H9 (cell line): Measurements from ENCODE around the gene TSPAN9. TPM values are rescaled to one million over a fixed set of nuclear protein-coding genes. Genes with fewer than 3 reads are reported as not detected.

ENCODE experiments used
- DNase-seq: peaks from one replicate; pipeline ENCODE4 v3.0.0-alpha.2; 2017
- H2AFZ ChIP-seq: one replicate; pipeline ENCODE4 v1.6.1; 2013; ENCODE audit warnings: mild to moderate bottlenecking, low read length, control low read depth, moderate library complexity
- H2AK5ac ChIP-seq: 2 replicates; pipeline ENCODE4 v1.6.1; 2013; ENCODE audit warnings: low read length, control low read depth, mixed read lengths; ENCODE audit not compliant: insufficient read length
- H2BK120ac ChIP-seq: one replicate; pipeline ENCODE4 v1.6.1; 2013; ENCODE audit warnings: low read depth, mild to moderate bottlenecking, low read length, control low read depth, inconsistent platforms; ENCODE audit not compliant: poor library complexity, severe bottlenecking
- H2BK12ac ChIP-seq: 2 replicates; pipeline ENCODE4 v1.6.1; 2013; ENCODE audit warnings: low read length, control low read depth, mixed read lengths, low read depth; ENCODE audit not compliant: insufficient read length
- H2BK15ac ChIP-seq: 2 replicates; pipeline ENCODE4 v1.6.1; 2013; ENCODE audit warnings: low read depth, low read length, control low read depth
- H2BK20ac ChIP-seq: one replicate; pipeline ENCODE4 v1.6.1; 2013; ENCODE audit warnings: low read depth, mild to moderate bottlenecking, low read length, control low read depth, inconsistent platforms; ENCODE audit not compliant: poor library complexity, severe bottlenecking
- H2BK5ac ChIP-seq: 2 replicates; pipeline ENCODE4 v1.6.1; 2013; ENCODE audit warnings: low read length, control low read depth, mixed read lengths; ENCODE audit not compliant: insufficient read length
- H3K14ac ChIP-seq: 2 replicates; pipeline ENCODE4 v1.6.1; 2013; ENCODE audit warnings: low read length, control low read depth; ENCODE audit not compliant: insufficient read depth
- H3K18ac ChIP-seq: 2 replicates; pipeline ENCODE4 v1.6.1; 2013; ENCODE audit warnings: low read depth, mild to moderate bottlenecking, mixed read lengths, low read length, control low read depth; ENCODE audit not compliant: insufficient read length
- H3K23ac ChIP-seq: 2 replicates; pipeline ENCODE4 v1.6.1; 2013; ENCODE audit warnings: low read length, control low read depth, mixed read lengths, low read depth; ENCODE audit not compliant: insufficient read length
- H3K23me2 ChIP-seq: 2 replicates; pipeline ENCODE4 v1.6.1; 2013; ENCODE audit warnings: low read depth, mild to moderate bottlenecking, mixed read lengths, low read length, control low read depth; ENCODE audit not compliant: insufficient read length, poor library complexity, severe bottlenecking
- H3K27ac ChIP-seq: 2 replicates; pipeline ENCODE4 v1.5.1; 2013; ENCODE audit warnings: low read length, control low read depth, mixed read lengths, low read depth; ENCODE audit not compliant: insufficient read length
- H3K27me3 ChIP-seq: 2 replicates; pipeline ENCODE4 v1.6.1; 2013; ENCODE audit warnings: low read length, control low read depth, inconsistent platforms; ENCODE audit not compliant: insufficient read depth
- H3K4ac ChIP-seq: 2 replicates; pipeline ENCODE4 v1.6.1; 2013; ENCODE audit warnings: low read depth, mild to moderate bottlenecking, control low read depth, inconsistent platforms, low read length, moderate library complexity
- H3K4me1 ChIP-seq: 2 replicates; pipeline ENCODE4 v1.6.1; 2013; ENCODE audit warnings: low read length, control low read depth, inconsistent platforms; ENCODE audit not compliant: insufficient read depth
- H3K4me2 ChIP-seq: 2 replicates; pipeline ENCODE4 v1.6.1; 2013; ENCODE audit warnings: low read length, control low read depth, mixed read lengths; ENCODE audit not compliant: insufficient read length, insufficient read depth
- H3K56ac ChIP-seq: 2 replicates; pipeline ENCODE4 v1.6.1; 2013; ENCODE audit warnings: low read depth, mild to moderate bottlenecking, mixed read lengths, low read length, control low read depth; ENCODE audit not compliant: insufficient read length
- H3K79me1 ChIP-seq: 2 replicates; pipeline ENCODE4 v1.6.1; 2013; ENCODE audit warnings: low read depth, mild to moderate bottlenecking, moderate library complexity, low read length, control low read depth, inconsistent platforms; ENCODE audit not compliant: insufficient read depth, poor library complexity, severe bottlenecking
- H3K79me2 ChIP-seq: 2 replicates; pipeline ENCODE4 v1.6.1; 2013; ENCODE audit warnings: low read length, control low read depth, inconsistent platforms; ENCODE audit not compliant: insufficient read depth
- H3K9ac ChIP-seq: 2 replicates; pipeline ENCODE4 v1.6.1; 2013; ENCODE audit warnings: low read length, control low read depth, mixed read lengths; ENCODE audit not compliant: insufficient read length; ENCODE audit errors: extremely low read depth
- H3K9me3 ChIP-seq: one replicate; pipeline ENCODE4 v1.6.1; 2013; ENCODE audit warnings: low read depth, low read length, inconsistent platforms; ENCODE audit not compliant: control insufficient read depth
- H3T11ph ChIP-seq: one replicate; pipeline ENCODE4 v1.6.1; 2013; ENCODE audit warnings: mild to moderate bottlenecking, low read length, control low read depth, inconsistent platforms
- H4K20me1 ChIP-seq: one replicate; pipeline ENCODE4 v1.6.1; 2013; ENCODE audit not compliant: control insufficient read depth, insufficient read length, insufficient read depth
- H4K5ac ChIP-seq: 2 replicates; pipeline ENCODE4 v1.6.1; 2013; ENCODE audit warnings: low read depth, mild to moderate bottlenecking, mixed read lengths, low read length, control low read depth; ENCODE audit not compliant: insufficient read length
- H4K8ac ChIP-seq: replicated peaks from 2 replicates; pipeline ENCODE4 v1.6.1; 2013; ENCODE audit warnings: low read length, control low read depth, mixed read lengths, low read depth; ENCODE audit not compliant: insufficient read length
- H4K91ac ChIP-seq: 2 replicates; pipeline ENCODE4 v1.6.1; 2013; ENCODE audit warnings: low read depth, mild to moderate bottlenecking, moderate library complexity, mixed read lengths, low read length, control low read depth; ENCODE audit not compliant: insufficient read length
- H3K27ac Mint-ChIP-seq, 3 experiments: 2 replicates in 2 of 3; 3 replicates in 1 of 3; pipeline ENCODE4 v1.8.0; 2020 to 2021; ENCODE audit warnings: mixed read lengths in 3 of 3, mild to moderate bottlenecking in 1 of 3, moderate library complexity in 1 of 3
- H3K27me3 Mint-ChIP-seq: 2 replicates; pipeline ENCODE4 v1.8.0; 2021; ENCODE audit warnings: low read depth, mild to moderate bottlenecking, moderate library complexity, mixed read lengths
- H3K36me3 Mint-ChIP-seq, 3 experiments: 2 replicates in 2 of 3; 3 replicates in 1 of 3; pipeline ENCODE4 v1.8.0; 2020 to 2021; ENCODE audit warnings: low read depth in 3 of 3, mixed read lengths in 3 of 3; ENCODE audit not compliant: insufficient read depth in 1 of 3
- H3K4me1 Mint-ChIP-seq, 2 experiments: 2 replicates each; pipeline ENCODE4 v1.8.0; 2020; ENCODE audit warnings: mixed read lengths in 2 of 2
- H3K4me3 Mint-ChIP-seq, 2 experiments: 2 replicates in 1 of 2; 3 replicates in 1 of 2; pipeline ENCODE4 v1.8.0; 2020 to 2021; ENCODE audit warnings: mild to moderate bottlenecking in 2 of 2, mixed read lengths in 2 of 2, moderate library complexity in 1 of 2
- H3K9me3 Mint-ChIP-seq, 2 experiments: 2 replicates in 1 of 2; 3 replicates in 1 of 2; pipeline ENCODE4 v1.8.0; 2020; ENCODE audit warnings: mild to moderate bottlenecking in 2 of 2, mixed read lengths in 2 of 2, moderate library complexity in 1 of 2
- CTCF ChIP-seq: fragments of 200-600 bp; sonication (generic); conservative IDR thresholded peaks from 3 replicates; pipeline ENCODE4 v1.8.0; 2021; ENCODE audit warnings: antibody characterized with exemption, mild to moderate bottlenecking
- whole genome bisulfite sequencing: extraction: QIAGEN DNeasy Blood & Tissue Kit; methylation state at CpG from one replicate; pipeline ENCODE4 v1.1.7; 2013; ENCODE audit warnings: missing lambda C conversion rate, low lambda C conversion rate, mixed read lengths; ENCODE audit not compliant: insufficient read length; ENCODE audit errors: extremely low coverage; 5-methylcytosine and 5-hydroxymethylcytosine counted together
- total RNA-seq: library from RNA; stranded (reverse); gene quantifications from 2 replicates; pipeline ENCODE4 v1.2.1, GENCODE V29; 2021

TSPAN9 gene
- total RNA-seq, 1 experiment from 2014 or later: 19.0 TPM

- Histone ChIP-seq H4K5ac (no peak overlapping the region), H3K4ac (no peak overlapping the region), H2AFZ (no peak overlapping the region), H3K79me2 (no peaks in the 10 kb centered on the region), H3K79me1 (no peaks in the 10 kb centered on the region), H4K91ac (no peak overlapping the region), H3K14ac (no peak overlapping the region; the same call in 1 of the 2 replicates), H3T11ph (no peak overlapping the region), H3K18ac (no peak overlapping the region), H2AK5ac (no peak overlapping the region), H3K27ac (no peak overlapping the region), H3K27me3 (no peaks in the 10 kb centered on the region), H2BK120ac (no peak overlapping the region), H3K23ac (no peak overlapping the region), H3K23me2 (peaks cover 7% of the 10 kb centered on the region), H4K8ac (no peak overlapping the region), H2BK15ac (no peak overlapping the region), H3K9ac (no peak overlapping the region), H4K20me1 (no peaks in the 10 kb centered on the region), H2BK5ac (no peak overlapping the region), H3K56ac (no peak overlapping the region), H2BK20ac (no peak overlapping the region), H3K4me2 (no peak overlapping the region), H3K4me1 (peaks cover 9% of the 10 kb centered on the region; the same call in 1 of the 2 replicates), H3K9me3 (no peaks in the 10 kb centered on the region), H2BK12ac (no peak overlapping the region)
- no peak for DNase-seq
- WGBS: no CpG with 5 or more reads among the region's 14 CpGs
- H3K4me1 Mint-ChIP-seq: peaks cover 41 to 54% of the 10 kb centered on the region in 2 experiments
- H3K36me3 Mint-ChIP-seq: no peaks in the 10 kb centered on the region
- H3K27me3 Mint-ChIP-seq: no peaks in the 10 kb centered on the region
- no peaks in the 10 kb centered on the region for H3K9me3 Mint-ChIP-seq
- no peak overlapping the region for H3K4me3 Mint-ChIP-seq
- no peak for TF ChIP-seq CTCF
- H3K27ac Mint-ChIP-seq: peak overlapping the region in 1 of 3 experiments; percentile 40; a peak in 1 of 7 replicates
These were observed 95.9 kb downstream of the TSPAN9 start for GRCh38 chr12:3173008-3173553.
